ENCODE data around the gene CST1.
"Not testable (repeated sequence)": the region's sequence is repeated elsewhere in the genome, so short reads cannot be mapped to it uniquely, and the experiment has no call there.

The CST1 gene

GRCh38 chr20:23754731-23755130, 4.0 kb upstream of the CST1 start:
- no peak for DNase-seq

GRCh38 chr20:23753589-23753988, 2.9 kb upstream of the CST1 start:
- DNase-seq = no peak

GRCh38 chr20:23753194-23753548, 2.4 kb upstream of the CST1 start:
- DNase-seq = no peak

GRCh38 chr20:23752481-23753193, 1.9 kb upstream of the CST1 start:
- no peak for DNase-seq

GRCh38 chr20:23752019-23752418, 1.3 kb upstream of the CST1 start:
- no peak for DNase-seq

- DNase-seq = no peak
Measured at GRCh38 chr20:23749746-23750145, 989 bp downstream of the CST1 start.

GRCh38 chr20:23748975-23749374, 1.8 kb downstream of the CST1 start:
- DNase-seq = not testable (repeated sequence)

- DNase-seq = not testable (repeated sequence)
Measured at GRCh38 chr20:23747551-23747950, 3.2 kb downstream of the CST1 start.

GRCh38 chr20:23747092-23747491, 3.6 kb downstream of the CST1 start:
- not testable (repeated sequence) for DNase-seq

- DNase-seq = no peak
Measured at GRCh38 chr20:23746321-23746720, 4.4 kb downstream of the CST1 start.

- no peak for DNase-seq
Measured at GRCh38 chr20:23745247-23745646, 5.5 kb downstream of the CST1 start.

GRCh38 chr20:23744817-23745216, 5.9 kb downstream of the CST1 start:
- DNase-seq = no peak

- DNase-seq = not testable (repeated sequence)
Measured at GRCh38 chr20:23735391-23735790, 15.3 kb downstream of the CST1 start.

- not testable (repeated sequence) for DNase-seq
Measured at GRCh38 chr20:23734949-23735348, 15.8 kb downstream of the CST1 start.

- DNase-seq = not testable (repeated sequence)
Measured at GRCh38 chr20:23734440-23734839, 16.3 kb downstream of the CST1 start.

GRCh38 chr20:23727016-23727415, 23.7 kb downstream of the CST1 start:
- no peak for DNase-seq

GRCh38 chr20:23725102-23725501, 25.6 kb downstream of the CST1 start:
- no peak for DNase-seq

GRCh38 chr20:23723659-23724307, 27.0 kb downstream of the CST1 start:
- peak; percentile 27 to 38 for DNase-seq

GRCh38 chr20:23722851-23723250, 27.9 kb downstream of the CST1 start:
- not testable (repeated sequence) for DNase-seq

- DNase-seq = no peak
Measured at GRCh38 chr20:23721962-23722361, 28.8 kb downstream of the CST1 start.

GRCh38 chr20:23719351-23719750, 31.4 kb downstream of the CST1 start:
- DNase-seq = not testable (repeated sequence)

- DNase-seq = not testable (repeated sequence)
Measured at GRCh38 chr20:23711778-23712177, 39.0 kb downstream of the CST1 start.

GRCh38 chr20:23710771-23711170, 40.0 kb downstream of the CST1 start:
- DNase-seq = no peak

- DNase-seq = no peak
Measured at GRCh38 chr20:23705895-23706294, 44.8 kb downstream of the CST1 start.

GRCh38 chr20:23702021-23702420, 48.7 kb downstream of the CST1 start:
- DNase-seq = no peak

Data from activated CD4-positive, alpha-beta T cell treated with anti-CD3 and anti-CD28 coated beads, Interleukin-2, amount 50 U/mL, for 48 hours (primary cell).